Hepatocyte (in vitro differentiated cells): ENCODE data around the gene TTC12. TPM values are rescaled to one million over a fixed set of nuclear protein-coding genes. Genes with fewer than 3 reads are reported as not detected.

ENCODE experiments used
- DNase-seq: peaks from one replicate; pipeline ENCODE4 v3.0.0-alpha.2; 2016; ENCODE audit warnings: low spot score
- H2AFZ ChIP-seq: fragments of 200-600 bp; sonication (generic); 2 replicates; pipeline ENCODE4 v1.6.0; 2016; ENCODE audit warnings: antibody characterized with exemption, mild to moderate bottlenecking
- H3K27ac ChIP-seq: fragments of 200-600 bp; sonication (generic); 2 replicates; pipeline ENCODE4 v1.5.1; 2016; ENCODE audit warnings: mild to moderate bottlenecking
- H3K27me3 ChIP-seq: fragments of 200-600 bp; sonication (generic); 2 replicates; pipeline ENCODE4 v1.6.1; 2016
- H3K36me3 ChIP-seq: fragments of 200-600 bp; sonication (generic); replicated peaks from 2 replicates; pipeline ENCODE4 v1.5.1; 2016; ENCODE audit warnings: low read depth; ENCODE audit not compliant: insufficient read depth
- H3K4me1 ChIP-seq: fragments of 200-600 bp; sonication (generic); 2 replicates; pipeline ENCODE4 v1.5.1; 2016; ENCODE audit warnings: mild to moderate bottlenecking, moderate library complexity; ENCODE audit not compliant: insufficient read depth
- H3K4me2 ChIP-seq: fragments of 200-600 bp; sonication (generic); 2 replicates; pipeline ENCODE4 v1.6.0; 2016
- H3K4me3 ChIP-seq: fragments of 200-600 bp; sonication (generic); 2 replicates; pipeline ENCODE4 v1.5.1; 2016; ENCODE audit warnings: mild to moderate bottlenecking
- H3K79me2 ChIP-seq: fragments of 200-600 bp; sonication (generic); 2 replicates; pipeline ENCODE4 v1.6.0; 2017; ENCODE audit warnings: mild to moderate bottlenecking
- H3K9me2 ChIP-seq: fragments of 200-600 bp; sonication (generic); replicated peaks from 2 replicates; pipeline ENCODE4 v1.6.0; 2017; ENCODE audit warnings: mild to moderate bottlenecking; ENCODE audit not compliant: insufficient read depth
- H3K9me3 ChIP-seq: fragments of 200-600 bp; sonication (generic); 2 replicates; pipeline ENCODE4 v1.5.1; 2016; ENCODE audit warnings: low read depth, mild to moderate bottlenecking
- H4K20me1 ChIP-seq: fragments of 200-600 bp; sonication (generic); 2 replicates; pipeline ENCODE4 v1.6.0; 2016; ENCODE audit warnings: mild to moderate bottlenecking; ENCODE audit not compliant: insufficient read depth, poor library complexity, severe bottlenecking
- EZH2 ChIP-seq: fragments of 200-600 bp; sonication (generic); IDR thresholded peaks from 2 replicates; pipeline ENCODE4 v1.6.1; 2016; ENCODE audit warnings: antibody characterized with exemption, mild to moderate bottlenecking, borderline replicate concordance
- EZH2phosphoT487 ChIP-seq: fragments of 200-600 bp; sonication (generic); IDR thresholded peaks from one replicate; pipeline ENCODE4 v1.6.1; 2018; ENCODE audit warnings: antibody characterized with exemption, mild to moderate bottlenecking, low read depth, moderate library complexity; ENCODE audit not compliant: unreplicated experiment, severe bottlenecking
- WGBS: methylation state at CpG from one replicate; pipeline ENCODE4 v1.1.6; 2016; ENCODE audit warnings: low lambda C conversion rate; ENCODE audit errors: missing lambda C conversion rate; 5-methylcytosine and 5-hydroxymethylcytosine counted together
- polyA plus RNA-seq: library from polyadenylated mRNA; unstranded; fragments of >200 nt; fragmentation: Nextera tagmentation; extraction: Ambion mirVana; gene quantifications from 2 replicates; pipeline ENCODE4 v1.2.1, GENCODE V29; 2016
- total RNA-seq: library from RNA; depleted of rRNA; stranded (reverse); fragments of >200 nt; gene quantifications from 2 replicates; pipeline ENCODE4 v1.2.3, GENCODE V29; 2014
- TF ChIP-seq, protein P1 (sequence below): fragments of 200-600 bp; sonication (generic); IDR thresholded peaks from 2 replicates; pipeline ENCODE4 v1.5.1; 2016; ENCODE audit warnings: antibody characterized with exemption, mild to moderate bottlenecking; ENCODE audit not compliant: poor library complexity

TTC12 gene
- total and polyA plus RNA-seq, 2 experiments from 2014 or later, result 9.2 to 12.4 TPM

DNA sequence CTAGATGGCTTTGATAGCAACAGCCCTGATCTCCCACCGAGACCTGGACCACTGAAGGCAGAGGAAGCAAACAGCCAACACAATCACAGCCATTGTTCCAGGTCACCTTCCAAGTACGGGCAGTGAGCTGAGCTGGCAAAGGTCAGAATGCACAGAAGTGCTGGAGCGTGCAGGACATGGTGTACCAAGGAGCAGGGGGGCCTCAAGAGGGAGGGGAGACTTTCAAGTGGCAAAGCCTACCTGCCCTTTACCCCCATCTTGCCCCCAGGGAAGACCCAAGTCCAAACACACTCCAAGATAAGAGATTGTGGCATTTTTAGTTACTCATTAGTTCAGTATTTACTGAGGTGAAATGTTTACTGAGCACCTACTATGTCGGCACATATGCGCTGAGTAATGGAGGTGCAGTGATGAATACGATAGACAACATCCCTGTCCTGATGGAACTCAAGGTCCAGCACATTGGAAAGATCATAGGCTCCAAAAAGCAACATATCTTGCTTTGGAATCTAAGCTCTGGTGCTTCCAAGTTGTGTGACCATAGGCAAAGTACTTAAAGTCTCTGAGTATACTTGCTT, 26.0 kb upstream of the TTC12 start:
- peak; percentile 38 for DNase-seq
- no peaks in the 10 kb centered on the region for H3K9me2 ChIP-seq
- H3K27ac ChIP-seq, result peak overlapping the region; percentile 71
- H3K79me2 ChIP-seq, result no peaks in the 10 kb centered on the region
- no peak overlapping the region for H2AFZ ChIP-seq
- 41% methylated on average over 6 of the region's 6 CpGs for WGBS
- no peaks in the 10 kb centered on the region for H3K27me3 ChIP-seq
- no peaks in the 10 kb centered on the region for H3K9me3 ChIP-seq
- peaks cover 20% of the 10 kb centered on the region for H3K4me1 ChIP-seq
- H3K4me3 ChIP-seq, result no peak overlapping the region
- H4K20me1 ChIP-seq, result no peaks in the 10 kb centered on the region
- H3K36me3 ChIP-seq, result no peaks in the 10 kb centered on the region
- peak overlapping the region; percentile 45 for H3K4me2 ChIP-seq
- TF ChIP-seq EZH2phosphoT487 (no peak), EZH2 (no peak)
- TF ChIP-seq, protein P1, sequence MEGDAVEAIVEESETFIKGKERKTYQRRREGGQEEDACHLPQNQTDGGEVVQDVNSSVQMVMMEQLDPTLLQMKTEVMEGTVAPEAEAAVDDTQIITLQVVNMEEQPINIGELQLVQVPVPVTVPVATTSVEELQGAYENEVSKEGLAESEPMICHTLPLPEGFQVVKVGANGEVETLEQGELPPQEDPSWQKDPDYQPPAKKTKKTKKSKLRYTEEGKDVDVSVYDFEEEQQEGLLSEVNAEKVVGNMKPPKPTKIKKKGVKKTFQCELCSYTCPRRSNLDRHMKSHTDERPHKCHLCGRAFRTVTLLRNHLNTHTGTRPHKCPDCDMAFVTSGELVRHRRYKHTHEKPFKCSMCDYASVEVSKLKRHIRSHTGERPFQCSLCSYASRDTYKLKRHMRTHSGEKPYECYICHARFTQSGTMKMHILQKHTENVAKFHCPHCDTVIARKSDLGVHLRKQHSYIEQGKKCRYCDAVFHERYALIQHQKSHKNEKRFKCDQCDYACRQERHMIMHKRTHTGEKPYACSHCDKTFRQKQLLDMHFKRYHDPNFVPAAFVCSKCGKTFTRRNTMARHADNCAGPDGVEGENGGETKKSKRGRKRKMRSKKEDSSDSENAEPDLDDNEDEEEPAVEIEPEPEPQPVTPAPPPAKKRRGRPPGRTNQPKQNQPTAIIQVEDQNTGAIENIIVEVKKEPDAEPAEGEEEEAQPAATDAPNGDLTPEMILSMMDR, result no peak

DNA sequence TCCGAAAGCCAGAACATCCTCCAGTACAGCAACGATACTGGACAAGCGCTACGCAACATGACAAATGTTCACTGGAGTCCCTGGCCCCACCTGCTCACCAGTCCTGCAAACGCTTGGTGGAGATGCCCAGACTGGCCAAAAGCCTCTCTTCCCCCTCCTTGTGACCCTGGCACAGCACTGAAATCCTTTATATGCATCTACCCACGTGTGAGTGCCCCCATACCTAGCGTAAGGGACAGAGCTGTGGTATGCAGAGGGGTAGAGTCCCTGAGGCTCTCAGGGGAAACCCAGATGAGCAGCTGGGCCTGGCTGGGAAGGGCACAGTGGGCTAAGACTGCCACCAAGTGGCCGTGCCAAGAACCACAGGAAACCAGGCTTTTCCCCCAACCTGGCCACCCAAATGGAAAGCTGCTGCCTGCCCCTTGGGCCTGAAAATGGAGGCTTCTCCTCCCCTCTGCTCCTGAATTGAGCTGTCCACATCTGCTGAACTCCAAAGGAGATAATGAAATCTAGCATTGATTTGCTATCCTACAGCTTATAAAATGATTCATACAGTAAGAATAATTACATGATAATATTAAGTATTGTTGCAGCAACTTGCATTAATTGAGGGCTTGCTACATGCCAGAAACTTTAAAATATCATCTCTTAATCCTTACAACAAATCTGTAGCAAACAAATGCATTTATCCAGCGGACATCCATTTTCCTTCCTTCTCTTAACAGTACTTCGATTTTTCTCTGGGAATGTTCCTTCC, 24.8 kb upstream of the TTC12 start:
- Histone ChIP-seq H4K20me1 (no peaks in the 10 kb centered on the region), H3K4me2 (no peak overlapping the region), H3K4me1 (peaks cover 20% of the 10 kb centered on the region), H3K4me3 (no peak overlapping the region), H3K9me3 (no peaks in the 10 kb centered on the region), H3K27ac (no peak overlapping the region), H3K79me2 (no peaks in the 10 kb centered on the region), H3K36me3 (no peaks in the 10 kb centered on the region), H3K9me2 (no peaks in the 10 kb centered on the region), H3K27me3 (no peaks in the 10 kb centered on the region), H2AFZ (no peak overlapping the region)
- 57% methylated on average over 10 of the region's 10 CpGs for WGBS
- peak; percentile 81 for DNase-seq
- TF ChIP-seq EZH2, result no peak
- TF ChIP-seq, protein P1, result peak; percentile 91

DNA sequence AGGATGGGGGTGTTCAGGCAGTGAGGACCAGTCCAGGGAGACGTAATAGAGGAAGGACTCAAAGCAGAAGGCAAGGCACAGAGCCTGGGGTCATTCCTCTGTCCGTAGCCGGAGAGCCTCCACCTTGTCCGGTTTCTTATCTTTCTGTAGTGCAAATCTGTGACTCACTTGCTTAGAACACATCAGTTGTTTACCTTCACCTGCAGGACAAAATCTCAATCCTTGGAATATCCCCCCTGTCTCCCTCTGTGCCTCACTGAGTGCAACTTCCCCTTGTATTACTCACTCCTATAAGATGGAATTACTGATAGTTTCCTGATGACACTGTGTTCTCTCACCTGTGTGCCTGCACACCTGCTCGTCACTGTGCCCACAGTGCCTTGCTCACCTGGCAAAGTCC, 20.4 kb upstream of the TTC12 start:
- H3K9me2 ChIP-seq, result no peaks in the 10 kb centered on the region
- TF ChIP-seq, protein P1, result no peak
- TF ChIP-seq EZH2, result no peak
- WGBS, result 53% methylated on average over 5 of the region's 5 CpGs
- H3K27me3 ChIP-seq, result no peaks in the 10 kb centered on the region
- no peaks in the 10 kb centered on the region for H3K9me3 ChIP-seq
- no peak overlapping the region for H3K4me3 ChIP-seq
- H3K27ac ChIP-seq, result no peak overlapping the region
- no peak overlapping the region for H3K4me2 ChIP-seq
- H2AFZ ChIP-seq, result no peak overlapping the region
- no peaks in the 10 kb centered on the region for H3K79me2 ChIP-seq
- no peaks in the 10 kb centered on the region for H4K20me1 ChIP-seq
- H3K4me1 ChIP-seq, result peaks cover 2% of the 10 kb centered on the region
- DNase-seq, result no peak
- no peaks in the 10 kb centered on the region for H3K36me3 ChIP-seq
